Muscle of leg (tissue), 11 donors: ENCODE measurements around the gene OOSP4A. TPM values are rescaled to one million over a fixed set of nuclear protein-coding genes. Genes with fewer than 3 reads are reported as not detected.

Experiments used
- DNase-seq: peaks from one replicate; pipeline ENCODE4 v3.0.0; 2013
- H3K27ac ChIP-seq: one replicate; pipeline ENCODE4 v1.5.1; 2013; ENCODE audit warnings: mild to moderate bottlenecking, low read length, control low read depth
- H3K27me3 ChIP-seq: one replicate; pipeline ENCODE4 v1.6.1; 2013; ENCODE audit warnings: low read length; ENCODE audit not compliant: control insufficient read depth, insufficient read depth
- H3K36me3 ChIP-seq: one replicate; pipeline ENCODE4 v1.6.1; 2013; ENCODE audit warnings: low read length; ENCODE audit not compliant: control insufficient read depth, insufficient read depth
- H3K4me1 ChIP-seq: one replicate; pipeline ENCODE4 v1.6.1; 2013; ENCODE audit warnings: low read length; ENCODE audit not compliant: control insufficient read depth, insufficient read depth
- H3K4me3 ChIP-seq: one replicate; pipeline ENCODE4 v1.5.1; 2013; ENCODE audit warnings: low read length, control low read depth
- H3K9me3 ChIP-seq: replicated peaks from 2 replicates; pipeline ENCODE4 v1.6.1; 2013; ENCODE audit warnings: low read depth, low read length; ENCODE audit not compliant: control insufficient read depth
- WGBS: methylation state at CpG from one replicate; pipeline ENCODE4 v1.1.5; 2013; ENCODE audit warnings: missing lambda C conversion rate; ENCODE audit not compliant: insufficient coverage; 5-methylcytosine and 5-hydroxymethylcytosine counted together
- polyA plus RNA-seq, 8 donors: library from polyadenylated mRNA; unstranded; fragments of 120-200 nt; gene quantifications; one replicate each; pipeline versions ENCODE4 v1.2.1 to v1.2.3, GENCODE V29; 2013; ENCODE audit warnings: inconsistent platforms in 1 of 8, low replicate concordance in 1 of 8; ENCODE audit not compliant: insufficient read length in 8 of 8, insufficient read depth in 1 of 8
- total RNA-seq: library from RNA; stranded (reverse); fragments of 120-200 nt; gene quantifications from one replicate; pipeline ENCODE4 v1.2.4, GENCODE V29; 2013

Gene OOSP4A
- total and polyA plus RNA-seq, 9 donors: not detected

- WGBS: no CpG with 5 or more reads among the region's 2 CpGs
- no peak overlapping the region for H3K4me3 ChIP-seq
- H3K27me3 ChIP-seq: no peaks in the 10 kb centered on the region
- H3K9me3 ChIP-seq: no peaks in the 10 kb centered on the region
- DNase-seq: no peak
- no peak overlapping the region for H3K27ac ChIP-seq
- H3K36me3 ChIP-seq: no peaks in the 10 kb centered on the region
- no peaks in the 10 kb centered on the region for H3K4me1 ChIP-seq
Measured at GRCh38 chr11:59944720-59945119, 19.1 kb upstream of the OOSP4A start.

DNA sequence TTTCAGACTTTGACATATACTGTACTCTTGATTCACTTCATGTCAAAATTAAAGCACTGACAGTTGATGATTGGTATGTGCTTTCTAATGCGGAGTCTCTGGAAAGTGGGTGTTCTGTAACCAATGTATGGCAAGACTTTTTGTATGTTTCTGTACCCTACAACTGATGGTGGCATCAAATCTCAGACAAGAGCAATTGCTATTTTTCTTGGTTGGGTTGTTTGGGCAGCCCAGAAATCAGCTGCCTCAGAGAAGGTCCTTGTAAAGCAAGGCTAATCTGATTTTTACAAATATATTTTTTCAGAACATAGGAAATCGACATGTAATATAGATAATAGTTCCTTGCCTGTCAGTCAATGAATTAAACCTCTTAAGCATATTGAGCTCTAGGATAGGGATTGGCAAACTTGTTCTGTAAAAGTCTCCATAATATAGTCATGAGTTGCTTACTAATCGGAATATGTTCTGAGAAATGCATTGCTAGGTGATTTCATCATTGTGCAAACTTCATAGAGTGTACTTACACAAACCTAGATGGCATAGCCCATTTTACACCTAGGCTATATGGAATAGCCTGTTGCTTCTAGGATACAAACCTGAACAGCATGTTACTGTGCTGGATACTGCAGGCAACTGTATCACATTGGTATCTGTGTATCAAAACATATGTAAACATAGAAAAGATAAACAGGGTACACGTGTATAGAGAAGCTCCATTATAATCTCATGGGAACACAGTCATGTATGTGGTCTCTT is 10.2 kb upstream of the OOSP4A start:
- Histone ChIP-seq H3K36me3 (no peaks in the 10 kb centered on the region), H3K27ac (no peak overlapping the region), H3K4me1 (no peaks in the 10 kb centered on the region), H3K9me3 (no peaks in the 10 kb centered on the region), H3K4me3 (no peak overlapping the region), H3K27me3 (no peaks in the 10 kb centered on the region)
- no CpG with 5 or more reads among the region's 4 CpGs for WGBS
- DNase-seq: no peak

GRCh38 chr11:59954219-59954847 is 9.5 kb upstream of the OOSP4A start:
- WGBS: no CpG with 5 or more reads among the region's 3 CpGs
- Histone ChIP-seq H3K27ac (no peak overlapping the region), H3K9me3 (no peaks in the 10 kb centered on the region), H3K4me3 (no peak overlapping the region), H3K27me3 (no peaks in the 10 kb centered on the region), H3K4me1 (no peaks in the 10 kb centered on the region), H3K36me3 (no peaks in the 10 kb centered on the region)
- DNase-seq: no peak

DNA sequence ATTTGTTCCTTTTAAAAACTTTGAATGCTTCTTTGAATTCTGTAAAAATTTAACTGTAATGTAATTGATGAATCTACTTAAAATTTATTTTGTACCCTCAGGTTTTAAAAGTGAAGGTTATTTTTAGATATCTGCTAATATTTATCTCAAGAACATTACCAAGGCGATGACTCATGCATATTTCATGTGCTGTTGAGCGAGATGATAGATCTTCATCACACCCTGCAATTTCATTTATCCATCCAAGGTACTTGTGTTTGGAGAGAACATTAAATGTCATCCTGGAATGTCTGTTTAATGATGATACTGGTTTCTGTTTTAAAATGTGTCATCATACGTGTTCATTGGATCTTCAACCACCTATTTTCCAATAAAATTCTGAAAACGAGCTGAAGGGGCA is 6.7 kb upstream of the OOSP4A start:
- no peak for DNase-seq
- H3K9me3 ChIP-seq: no peaks in the 10 kb centered on the region
- H3K27me3 ChIP-seq: no peaks in the 10 kb centered on the region
- H3K36me3 ChIP-seq: no peaks in the 10 kb centered on the region
- H3K4me1 ChIP-seq: no peaks in the 10 kb centered on the region
- no CpG with 5 or more reads among the region's 4 CpGs for WGBS
- H3K4me3 ChIP-seq: no peak overlapping the region
- H3K27ac ChIP-seq: no peak overlapping the region

DNA sequence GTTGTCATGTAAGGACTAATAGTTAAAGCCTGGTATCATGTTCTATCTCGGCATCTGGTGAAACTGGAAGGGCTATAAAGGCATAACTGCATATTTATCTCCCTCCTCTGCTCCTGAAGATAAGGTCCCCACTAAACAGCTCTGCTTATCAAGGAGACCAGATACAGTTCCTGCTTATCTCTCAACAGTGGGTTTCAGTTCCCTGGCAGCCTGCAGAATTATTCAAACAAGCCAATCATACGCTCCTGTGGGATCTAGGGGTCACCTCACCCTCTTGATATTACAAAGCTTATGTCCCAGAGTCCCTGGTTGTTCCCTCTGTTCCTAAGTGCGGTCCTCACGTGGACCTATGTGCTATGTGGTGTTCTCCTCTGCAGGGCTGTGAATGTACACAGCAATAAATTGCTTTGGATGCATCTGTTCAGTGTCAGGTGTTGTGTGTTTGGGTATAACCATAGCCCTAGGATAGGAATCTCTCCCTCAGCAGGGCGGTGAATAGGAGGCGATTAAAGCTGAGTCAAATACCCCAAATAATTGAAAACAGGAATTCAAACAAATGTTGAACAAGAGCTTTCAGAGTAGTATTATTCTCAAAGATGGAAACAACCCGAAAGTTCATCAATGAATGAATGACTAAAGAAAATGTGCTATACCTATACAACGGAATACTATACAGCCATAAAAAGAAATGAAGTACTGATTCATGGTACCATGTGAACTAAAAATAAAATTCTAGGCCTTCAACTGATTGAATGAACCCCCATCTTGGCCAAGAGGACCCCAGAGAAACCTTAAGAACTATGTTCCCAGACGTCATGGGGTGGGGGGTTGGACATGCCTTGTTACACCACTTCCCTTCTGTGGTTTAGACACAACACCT is 3.1 kb upstream of the OOSP4A start:
- no peak for DNase-seq
- Histone ChIP-seq H3K4me1 (no peaks in the 10 kb centered on the region), H3K4me3 (no peak overlapping the region), H3K27me3 (no peaks in the 10 kb centered on the region), H3K27ac (no peak overlapping the region), H3K36me3 (no peaks in the 10 kb centered on the region), H3K9me3 (no peaks in the 10 kb centered on the region)
- 80% methylated on average over 1 of the region's 9 CpGs for WGBS

DNA sequence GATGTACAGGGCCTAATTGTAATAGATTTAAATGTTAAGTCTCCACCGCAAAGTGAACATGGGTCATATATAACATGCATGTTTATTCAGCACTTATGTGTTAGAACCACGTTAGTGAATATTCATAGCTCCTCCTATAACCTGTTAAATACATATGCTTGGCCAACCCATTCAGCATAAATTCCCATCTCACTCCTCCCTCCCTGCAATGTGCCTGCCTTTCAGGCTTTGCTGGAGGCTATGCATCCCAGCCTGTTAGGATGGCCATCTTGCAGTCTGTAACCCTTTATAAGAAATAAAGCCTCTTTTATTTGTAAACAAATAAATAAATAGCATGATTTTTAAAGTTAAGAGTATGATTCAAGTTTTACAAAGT is 1.7 kb upstream of the OOSP4A start:
- no peaks in the 10 kb centered on the region for H3K4me1 ChIP-seq
- no peaks in the 10 kb centered on the region for H3K9me3 ChIP-seq
- no peak overlapping the region for H3K27ac ChIP-seq
- H3K4me3 ChIP-seq: no peak overlapping the region
- WGBS: 86% methylated on average over 1 of the region's 2 CpGs
- H3K27me3 ChIP-seq: no peaks in the 10 kb centered on the region
- no peak for DNase-seq
- no peaks in the 10 kb centered on the region for H3K36me3 ChIP-seq

DNA sequence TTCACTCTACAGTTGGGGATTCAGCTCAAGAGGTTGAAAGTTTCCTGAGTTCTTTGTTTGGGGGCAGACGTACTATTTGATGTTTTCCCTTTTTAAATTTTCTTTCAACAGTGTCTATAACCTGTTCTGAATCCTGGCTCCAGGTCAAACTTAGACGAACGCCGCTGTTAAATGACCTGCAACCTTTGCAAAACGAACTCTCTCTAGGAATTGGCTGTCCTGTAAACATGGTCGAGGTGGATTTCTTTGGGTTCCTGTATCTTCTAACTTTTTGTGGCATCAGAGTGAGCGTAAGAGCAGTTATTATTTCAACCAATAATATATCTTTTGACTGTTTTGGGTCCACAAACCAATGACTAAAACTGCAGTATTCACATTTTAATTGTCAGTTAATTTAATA is 1.6 kb downstream of the OOSP4A start:
- no peaks in the 10 kb centered on the region for H3K36me3 ChIP-seq
- H3K4me3 ChIP-seq: no peak overlapping the region
- no peak for DNase-seq
- H3K27me3 ChIP-seq: no peaks in the 10 kb centered on the region
- H3K27ac ChIP-seq: no peak overlapping the region
- no peaks in the 10 kb centered on the region for H3K4me1 ChIP-seq
- WGBS: 85% methylated on average over 5 of the region's 7 CpGs
- H3K9me3 ChIP-seq: no peaks in the 10 kb centered on the region

DNA sequence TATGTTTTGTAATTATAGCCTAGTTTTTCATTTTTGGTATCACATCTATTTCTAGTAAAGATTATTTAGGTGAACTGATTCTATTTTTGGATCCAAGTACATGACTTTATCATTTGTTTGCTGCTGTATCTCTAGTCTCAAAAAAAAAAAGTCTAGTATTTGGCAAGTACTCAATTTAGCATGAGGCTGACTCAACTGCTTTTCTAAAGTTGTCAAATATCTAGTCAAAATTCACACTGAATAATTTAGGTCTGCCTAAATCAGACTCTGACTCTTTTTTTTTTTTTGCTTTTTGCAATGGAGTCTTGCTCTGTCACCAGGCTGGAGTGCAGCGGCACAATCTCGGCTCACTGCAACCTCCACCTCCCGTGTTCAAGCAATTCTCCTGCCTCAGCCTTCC is 2.4 kb downstream of the OOSP4A start:
- WGBS: no CpG with 5 or more reads among the region's 3 CpGs
- no peaks in the 10 kb centered on the region for H3K27me3 ChIP-seq
- H3K9me3 ChIP-seq: no peaks in the 10 kb centered on the region
- H3K4me3 ChIP-seq: no peak overlapping the region
- no peak for DNase-seq
- no peaks in the 10 kb centered on the region for H3K36me3 ChIP-seq
- no peak overlapping the region for H3K27ac ChIP-seq
- no peaks in the 10 kb centered on the region for H3K4me1 ChIP-seq

GRCh38 chr11:59967677-59968394 is 4.0 kb downstream of the OOSP4A start:
- H3K27ac ChIP-seq: no peak overlapping the region
- no peaks in the 10 kb centered on the region for H3K4me1 ChIP-seq
- DNase-seq: no peak
- WGBS: 92% methylated on average over 2 of the region's 3 CpGs
- H3K4me3 ChIP-seq: no peak overlapping the region
- H3K27me3 ChIP-seq: no peaks in the 10 kb centered on the region
- no peaks in the 10 kb centered on the region for H3K9me3 ChIP-seq
- H3K36me3 ChIP-seq: no peaks in the 10 kb centered on the region

DNA sequence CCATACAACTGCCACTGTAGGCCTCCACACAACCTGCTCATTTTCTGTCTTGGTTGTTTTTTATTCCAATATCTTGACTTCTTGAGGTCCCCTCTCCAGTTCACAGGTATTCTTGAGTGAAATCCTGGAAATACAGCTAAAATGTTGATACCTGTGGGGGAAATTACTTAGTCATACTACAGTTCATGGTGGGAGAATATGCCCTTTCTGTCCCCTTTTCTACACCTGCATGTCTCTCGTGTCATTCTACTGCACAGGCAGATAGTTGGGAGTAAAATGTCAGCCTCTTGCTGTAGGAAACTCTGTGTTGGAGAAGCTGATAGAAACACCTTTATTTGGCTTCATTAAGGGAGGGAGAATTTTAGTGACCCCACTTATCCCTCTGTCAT is 4.6 kb downstream of the OOSP4A start:
- no peaks in the 10 kb centered on the region for H3K9me3 ChIP-seq
- no peak overlapping the region for H3K27ac ChIP-seq
- no peaks in the 10 kb centered on the region for H3K36me3 ChIP-seq
- no peaks in the 10 kb centered on the region for H3K27me3 ChIP-seq
- WGBS: no CpG with 5 or more reads among the region's 1 CpG
- DNase-seq: no peak
- no peak overlapping the region for H3K4me3 ChIP-seq
- no peaks in the 10 kb centered on the region for H3K4me1 ChIP-seq
